Measurements from ENCODE around the gene KCNK2. TPM values are rescaled to one million over a fixed set of nuclear protein-coding genes. Genes with fewer than 3 reads are reported as not detected.

The KCNK2 gene
- total RNA-seq, 4 donors from 2014 or later = 0.32 to 0.41 TPM; not detected in 2

DNA sequence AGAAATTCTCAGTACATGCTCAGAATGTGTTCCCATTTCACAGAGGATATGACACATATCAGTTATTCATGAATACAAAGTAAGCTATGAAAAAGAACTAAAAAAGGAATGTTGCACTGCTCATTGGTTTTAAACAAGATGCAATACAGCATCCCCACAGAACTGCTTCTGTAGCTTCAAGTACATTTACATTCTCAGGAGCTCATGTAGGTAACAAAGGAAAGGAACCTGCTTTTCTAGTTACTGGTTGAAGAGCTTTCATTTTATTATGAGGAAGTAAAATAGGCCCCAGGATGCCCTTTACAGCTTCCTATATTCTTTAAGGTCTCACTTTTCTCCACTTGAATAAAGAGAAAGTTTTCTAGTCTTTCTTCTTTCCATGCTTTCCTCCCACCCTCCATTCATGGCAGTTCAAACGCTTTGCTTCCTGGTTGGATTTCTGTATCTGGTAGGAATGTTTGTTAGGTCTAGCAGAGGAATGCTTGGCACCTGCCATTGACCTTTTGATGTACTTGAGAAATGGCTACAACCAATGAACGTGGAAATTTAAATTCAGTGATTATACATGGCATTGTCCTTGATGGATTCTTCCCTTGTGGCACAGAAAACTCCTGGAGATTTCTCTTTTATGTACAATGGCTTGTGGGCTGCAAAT is 27.1 kb upstream of the KCNK2 start:
- WGBS, 2 donors (ENCODE audit: low coverage in 1 of 2) = 37 to 46% methylated on average over 2 of the region's 2 CpGs
- Histone ChIP-seq H3K4me3 (no peak overlapping the region), H3K9me3 (no peaks in the 10 kb centered on the region), H3K27me3 (no peaks in the 10 kb centered on the region), H3K4me1 (no peaks in the 10 kb centered on the region), H3K27ac (no peak overlapping the region), H3K36me3 (no peaks in the 10 kb centered on the region)
- intact Hi-C loops (cut with DNase I; ENCODE audit: low total_unique reads) = no loop called here
- TF ChIP-seq CTCF (IDR thresholded peaks at IDR 0.05) (no peak), POLR2A (IDR thresholded peaks at IDR 0.05) (no peak)
- DNase-seq = no peak
- in situ Hi-C loops (cut with MboI; ENCODE audit: low pct_ligation_motif_present in 1 of 4, low pct_unique_long_range_greater_than_20kb in 1 of 4, low sequenced_read_pairs in 3 of 4) = no loop called here

GRCh38 chr1:215056584-215056983 is 26.0 kb upstream of the KCNK2 start:
- no peaks in the 10 kb centered on the region for H3K4me1 ChIP-seq
- no peak overlapping the region for H3K27ac ChIP-seq
- no peak for TF ChIP-seq POLR2AphosphoS5 (IDR thresholded peaks at IDR 0.05)
- TF ChIP-seq EP300 (IDR thresholded peaks at IDR 0.05; ENCODE audit: low read depth) = no peak
- TF ChIP-seq POLR2A (IDR thresholded peaks at IDR 0.05) = no peak
- TF ChIP-seq CTCF (IDR thresholded peaks at IDR 0.05) = no peak
- in situ Hi-C loops (cut with MboI; ENCODE audit: low pct_ligation_motif_present in 1 of 4, low pct_unique_long_range_greater_than_20kb in 1 of 4, low sequenced_read_pairs in 3 of 4) = no loop called here
- no peak overlapping the region for H3K4me3 ChIP-seq
- no peaks in the 10 kb centered on the region for H3K36me3 ChIP-seq
- intact Hi-C loops (cut with DNase I; ENCODE audit: low total_unique reads) = no loop called here
- no peak for DNase-seq
- WGBS, 2 donors (ENCODE audit: low coverage in 1 of 2) = 40 to 58% methylated on average over 1 of the region's 1 CpG
- H3K27me3 ChIP-seq = no peaks in the 10 kb centered on the region
- no peaks in the 10 kb centered on the region for H3K9me3 ChIP-seq

DNA sequence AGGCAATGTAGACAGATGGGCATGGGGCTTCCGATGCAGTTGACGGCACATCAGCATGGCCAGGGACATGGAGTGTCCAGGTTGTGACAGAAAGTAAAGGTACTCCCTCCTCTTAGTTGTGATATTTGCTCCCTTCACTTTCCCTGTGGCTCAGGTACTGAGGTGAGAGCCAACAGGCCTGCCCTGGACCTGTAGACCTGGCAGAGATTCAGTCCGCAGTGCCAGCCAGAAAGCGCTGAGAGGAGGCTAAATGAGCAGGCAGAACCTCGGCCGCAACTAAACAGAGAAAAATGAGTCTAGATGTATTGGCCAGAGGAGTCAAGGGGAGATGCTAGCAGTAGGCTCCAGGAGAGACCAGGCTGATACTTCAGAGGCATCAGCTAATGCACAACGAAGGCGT is 22.6 kb upstream of the KCNK2 start:
- no peak for DNase-seq
- no peak overlapping the region for H3K27ac ChIP-seq
- no peaks in the 10 kb centered on the region for H3K4me1 ChIP-seq
- TF ChIP-seq CTCF (IDR thresholded peaks at IDR 0.05) = no peak
- TF ChIP-seq EP300 (IDR thresholded peaks at IDR 0.05; ENCODE audit: low read depth) = no peak
- TF ChIP-seq POLR2A (IDR thresholded peaks at IDR 0.05) = no peak
- no peak for TF ChIP-seq POLR2AphosphoS5 (IDR thresholded peaks at IDR 0.05)
- 83 to 92% methylated on average over 2 to 8 of the region's 8 CpGs for WGBS, 2 donors (ENCODE audit: low coverage in 1 of 2)
- no peaks in the 10 kb centered on the region for H3K9me3 ChIP-seq
- no peak overlapping the region for H3K4me3 ChIP-seq
- intact Hi-C loops (cut with DNase I; ENCODE audit: low total_unique reads) = no loop called here
- in situ Hi-C loops (cut with MboI; ENCODE audit: low pct_ligation_motif_present in 1 of 4, low pct_unique_long_range_greater_than_20kb in 1 of 4, low sequenced_read_pairs in 3 of 4) = no loop called here
- no peaks in the 10 kb centered on the region for H3K27me3 ChIP-seq
- no peaks in the 10 kb centered on the region for H3K36me3 ChIP-seq

GRCh38 chr1:215064327-215064726 is 18.2 kb upstream of the KCNK2 start:
- in situ Hi-C loops (cut with MboI; ENCODE audit: low pct_ligation_motif_present in 1 of 4, low pct_unique_long_range_greater_than_20kb in 1 of 4, low sequenced_read_pairs in 3 of 4) = no loop called here

More at GRCh38 chr1:215064327-215064726, 18.2 kb upstream of the KCNK2 start:
- TF ChIP-seq POLR2AphosphoS5 (IDR thresholded peaks at IDR 0.05) (no peak), POLR2A (IDR thresholded peaks at IDR 0.05) (no peak), EP300 (IDR thresholded peaks at IDR 0.05; ENCODE audit: low read depth) (no peak), CTCF (IDR thresholded peaks at IDR 0.05) (no peak)
- Histone ChIP-seq H3K27ac (no peak overlapping the region), H3K27me3 (no peaks in the 10 kb centered on the region), H3K36me3 (no peaks in the 10 kb centered on the region), H3K4me3 (no peak overlapping the region), H3K9me3 (no peaks in the 10 kb centered on the region), H3K4me1 (no peaks in the 10 kb centered on the region)
- intact Hi-C loops (cut with DNase I; ENCODE audit: low total_unique reads) = no loop called here
- no peak for DNase-seq
- WGBS, 2 donors (ENCODE audit: low coverage in 1 of 2) = 77 to 100% methylated on average over 1 to 5 of the region's 5 CpGs
